ENCODE measurements around the gene PLD1.
"Not testable (repeated sequence)": the region's sequence is repeated elsewhere in the genome, so short reads cannot be mapped to it uniquely, and the experiment has no call there.

PLD1 gene

GRCh38 chr3:171712171-171712938 is 97.9 kb downstream of the PLD1 start:
- Mint-ChIP-seq H3K27ac (no peak overlapping the region), H3K36me3 (peaks cover 4% of the 10 kb centered on the region), H3K4me1 (ENCODE audit: low read depth) (no peaks in the 10 kb centered on the region), H3K4me3 (no peak overlapping the region), H3K9me3 (ENCODE audit: low read depth) (peaks cover 6% of the 10 kb centered on the region), H3K27me3 (peaks cover 3% of the 10 kb centered on the region)

- Mint-ChIP-seq H3K4me1 (ENCODE audit: low read depth) (no peaks in the 10 kb centered on the region), H3K4me3 (no peak overlapping the region), H3K9me3 (ENCODE audit: low read depth) (peaks cover 6% of the 10 kb centered on the region), H3K27me3 (peaks cover 3% of the 10 kb centered on the region), H3K27ac (no peak overlapping the region), H3K36me3 (peaks cover 4% of the 10 kb centered on the region)
These were observed 98.7 kb downstream of the PLD1 start for GRCh38 chr3:171711461-171712170.

- Mint-ChIP-seq H3K27ac (no peak overlapping the region), H3K4me1 (ENCODE audit: low read depth) (no peaks in the 10 kb centered on the region), H3K4me3 (no peak overlapping the region), H3K9me3 (ENCODE audit: low read depth) (peaks cover 3% of the 10 kb centered on the region), H3K36me3 (peaks cover 2% of the 10 kb centered on the region), H3K27me3 (peaks cover 1% of the 10 kb centered on the region)
These were observed 99.9 kb downstream of the PLD1 start for GRCh38 chr3:171710359-171710758.

DNA sequence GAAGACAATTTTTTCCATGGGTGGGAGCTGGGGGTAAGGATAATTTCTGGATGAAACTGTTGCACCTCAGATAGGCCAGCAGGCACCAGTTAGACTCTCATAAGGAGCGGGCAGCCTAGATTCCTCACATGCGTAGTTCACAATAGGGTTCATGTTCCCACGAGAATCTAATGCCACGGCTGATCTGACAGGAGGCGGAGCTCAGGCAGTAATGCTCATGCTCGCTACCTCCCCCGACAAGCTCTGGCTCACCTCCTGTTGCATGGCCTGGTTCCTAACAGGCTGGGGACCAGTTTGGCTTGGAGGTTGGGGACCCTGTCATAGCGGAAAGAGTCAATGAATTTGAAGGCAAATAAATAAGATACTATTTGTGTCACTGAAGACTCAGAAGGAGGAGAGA is 105.5 kb downstream of the PLD1 start:
- H3K4me1 Mint-ChIP-seq (ENCODE audit: low read depth), result no peaks in the 10 kb centered on the region
- no peak overlapping the region for H3K4me3 Mint-ChIP-seq
- peaks cover 8% of the 10 kb centered on the region for H3K27me3 Mint-ChIP-seq
- no peaks in the 10 kb centered on the region for H3K36me3 Mint-ChIP-seq
- H3K27ac Mint-ChIP-seq, result no peak overlapping the region
- no peaks in the 10 kb centered on the region for H3K9me3 Mint-ChIP-seq (ENCODE audit: low read depth)

DNA sequence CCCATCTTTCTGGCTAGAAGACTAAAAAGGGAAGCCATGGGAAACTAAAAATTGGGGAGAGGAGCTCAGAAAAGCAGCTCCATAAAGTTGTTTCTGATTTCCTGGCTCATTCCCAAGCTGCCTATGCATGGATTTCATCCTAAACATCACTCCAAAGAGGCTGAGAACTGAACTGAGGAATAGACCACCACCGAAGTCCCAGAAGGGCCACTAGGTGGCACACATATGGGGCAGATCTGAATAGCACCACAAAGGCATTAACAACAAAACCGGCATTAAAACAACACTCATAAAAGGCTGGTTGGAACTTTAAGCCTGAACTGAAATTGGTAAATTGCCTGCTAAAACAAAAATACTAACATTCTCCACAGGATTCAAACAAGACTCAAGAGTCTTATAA is 106.3 kb downstream of the PLD1 start:
- Mint-ChIP-seq H3K9me3 (ENCODE audit: low read depth) (no peaks in the 10 kb centered on the region), H3K4me3 (no peak overlapping the region), H3K36me3 (no peaks in the 10 kb centered on the region), H3K4me1 (ENCODE audit: low read depth) (no peaks in the 10 kb centered on the region), H3K27ac (no peak overlapping the region), H3K27me3 (peaks cover 8% of the 10 kb centered on the region)

DNA sequence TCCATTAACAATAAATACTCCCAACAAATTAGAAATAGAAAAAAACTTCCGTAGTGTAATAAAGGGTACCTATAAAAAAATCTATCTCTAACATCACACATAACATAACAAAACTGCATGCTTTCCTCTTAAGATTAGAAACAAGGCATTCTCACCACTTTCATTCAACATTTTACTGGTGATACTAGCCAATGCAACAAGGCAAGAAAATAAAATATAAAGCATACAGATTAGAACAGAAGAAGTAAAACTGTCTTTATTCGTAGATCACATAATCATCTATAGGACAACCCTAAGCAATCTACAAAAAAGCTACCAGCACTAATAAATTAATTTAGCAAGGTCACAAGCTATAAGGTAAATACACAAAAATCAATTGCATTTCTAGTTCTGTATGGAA is 107.1 kb downstream of the PLD1 start:
- H3K27me3 Mint-ChIP-seq, result peaks cover 10% of the 10 kb centered on the region
- no peaks in the 10 kb centered on the region for H3K36me3 Mint-ChIP-seq
- no peak overlapping the region for H3K27ac Mint-ChIP-seq
- H3K4me3 Mint-ChIP-seq, result no peak overlapping the region
- H3K9me3 Mint-ChIP-seq (ENCODE audit: low read depth), result no peaks in the 10 kb centered on the region
- no peaks in the 10 kb centered on the region for H3K4me1 Mint-ChIP-seq (ENCODE audit: low read depth)

DNA sequence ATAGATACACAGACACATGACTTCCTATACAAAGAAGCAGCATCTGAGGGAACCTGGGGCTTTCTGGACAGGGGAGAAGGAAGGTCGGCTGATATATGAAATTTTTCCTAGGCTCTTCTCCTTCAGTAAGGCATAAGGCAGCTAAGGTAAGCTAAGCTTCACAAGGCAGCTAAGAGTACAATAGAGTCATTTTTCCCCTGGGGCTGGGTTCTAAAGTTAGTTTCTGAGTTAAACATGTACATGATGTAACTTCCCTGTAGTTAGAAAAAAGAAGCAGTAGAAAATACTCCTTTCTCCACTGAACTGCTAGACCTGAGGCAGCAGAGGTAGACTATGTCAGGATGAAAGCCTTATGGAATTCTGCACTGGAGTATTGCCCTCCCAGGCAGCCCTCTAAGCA is 109.6 kb downstream of the PLD1 start:
- H3K9me3 Mint-ChIP-seq (ENCODE audit: low read depth), result no peaks in the 10 kb centered on the region
- H3K4me3 Mint-ChIP-seq, result no peak overlapping the region
- H3K36me3 Mint-ChIP-seq, result no peaks in the 10 kb centered on the region
- H3K27me3 Mint-ChIP-seq, result peaks cover 19% of the 10 kb centered on the region
- H3K27ac Mint-ChIP-seq, result no peak overlapping the region
- H3K4me1 Mint-ChIP-seq (ENCODE audit: low read depth), result no peaks in the 10 kb centered on the region

- Mint-ChIP-seq H3K27ac (no peak overlapping the region), H3K4me1 (ENCODE audit: low read depth) (no peaks in the 10 kb centered on the region), H3K36me3 (no peaks in the 10 kb centered on the region), H3K4me3 (no peak overlapping the region), H3K27me3 (peaks cover 20% of the 10 kb centered on the region), H3K9me3 (ENCODE audit: low read depth) (no peaks in the 10 kb centered on the region)
These were observed 110.1 kb downstream of the PLD1 start for GRCh38 chr3:171700157-171700556.

DNA sequence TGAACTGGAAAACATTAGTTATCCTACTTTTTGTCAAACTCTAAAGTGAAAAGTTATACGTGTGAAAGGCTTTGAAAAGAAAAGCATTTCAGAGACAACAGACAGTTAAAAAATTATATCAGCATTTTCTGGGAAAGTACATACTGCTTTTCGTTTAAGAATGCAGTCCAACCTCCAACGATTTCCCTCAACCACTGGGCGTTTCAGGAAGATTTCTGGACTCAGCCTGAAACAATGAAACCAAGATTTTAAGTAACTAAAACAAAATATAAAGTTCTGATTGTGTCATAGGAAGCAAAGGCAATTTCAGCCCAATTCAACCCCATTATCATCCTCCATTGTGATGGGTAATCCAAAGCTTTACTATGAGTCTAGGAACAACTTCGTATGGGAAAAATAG is 110.7 kb downstream of the PLD1 start:
- Mint-ChIP-seq H3K4me3 (no peak overlapping the region), H3K36me3 (no peaks in the 10 kb centered on the region), H3K9me3 (ENCODE audit: low read depth) (no peaks in the 10 kb centered on the region), H3K27ac (no peak overlapping the region), H3K4me1 (ENCODE audit: low read depth) (no peaks in the 10 kb centered on the region), H3K27me3 (peaks cover 20% of the 10 kb centered on the region)

DNA sequence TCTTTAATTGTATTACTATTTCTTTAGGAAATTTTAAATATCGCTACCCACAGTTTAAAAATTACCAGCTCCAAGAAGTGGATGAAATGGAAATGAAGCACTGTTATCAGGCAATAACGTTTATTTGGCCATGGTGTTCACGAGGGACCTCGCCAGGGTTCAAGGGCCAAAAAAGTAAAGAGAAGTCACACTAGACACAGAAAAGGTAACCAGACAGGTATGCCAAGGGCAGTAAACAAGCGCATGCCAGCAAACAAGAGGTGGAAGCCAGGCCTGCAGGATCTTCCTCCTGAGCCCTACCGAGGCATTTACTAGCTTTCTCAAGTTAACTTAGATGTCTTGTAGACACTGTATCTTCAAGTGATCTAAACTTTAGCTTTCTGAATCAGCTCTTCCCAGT is 113.5 kb downstream of the PLD1 start:
- Mint-ChIP-seq H3K27ac (no peak overlapping the region), H3K27me3 (peaks cover 19% of the 10 kb centered on the region), H3K4me3 (no peak overlapping the region), H3K4me1 (ENCODE audit: low read depth) (no peaks in the 10 kb centered on the region), H3K36me3 (no peaks in the 10 kb centered on the region), H3K9me3 (ENCODE audit: low read depth) (no peaks in the 10 kb centered on the region)

DNA sequence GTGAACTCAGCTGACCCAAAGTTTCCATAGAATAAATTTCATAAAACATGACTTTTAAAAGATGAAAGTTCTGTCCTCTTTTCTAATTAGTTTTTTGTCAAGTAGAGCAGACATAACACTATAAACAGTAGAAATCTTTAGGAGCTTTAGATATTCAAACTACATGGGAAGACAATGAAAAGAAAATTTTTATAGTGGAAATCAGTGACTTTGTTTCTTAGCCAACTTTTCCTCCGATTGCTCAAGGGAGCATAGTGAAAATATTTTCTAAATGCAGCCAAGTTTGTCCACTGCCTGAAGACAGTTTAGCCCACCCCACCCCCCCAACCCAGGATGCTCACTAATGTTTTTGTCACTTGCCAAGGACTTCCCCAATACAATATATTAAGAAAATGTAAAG is 114.9 kb downstream of the PLD1 start:
- H3K9me3 Mint-ChIP-seq (ENCODE audit: low read depth), result no peaks in the 10 kb centered on the region

GRCh38 chr3:171694888-171695287 is 115.4 kb downstream of the PLD1 start:
- Mint-ChIP-seq H3K36me3 (no peaks in the 10 kb centered on the region), H3K9me3 (ENCODE audit: low read depth) (no peaks in the 10 kb centered on the region), H3K4me3 (no peak overlapping the region)

More for the DNA sequence above, 114.9 kb downstream of the PLD1 start:
- H3K4me1 Mint-ChIP-seq (ENCODE audit: low read depth), result peaks cover under 1% of the 10 kb centered on the region
- H3K36me3 Mint-ChIP-seq, result no peaks in the 10 kb centered on the region
- no peak overlapping the region for H3K27ac Mint-ChIP-seq
- H3K27me3 Mint-ChIP-seq, result peaks cover 17% of the 10 kb centered on the region
- H3K4me3 Mint-ChIP-seq, result no peak overlapping the region

GRCh38 chr3:171692551-171692950 is 117.7 kb downstream of the PLD1 start:
- not testable (repeated sequence) for H3K9me3 Mint-ChIP-seq (ENCODE audit: low read depth); H3K27ac Mint-ChIP-seq; H3K36me3 Mint-ChIP-seq; H3K27me3 Mint-ChIP-seq; H3K4me3 Mint-ChIP-seq; H3K4me1 Mint-ChIP-seq (ENCODE audit: low read depth)

More at GRCh38 chr3:171694888-171695287, 115.4 kb downstream of the PLD1 start:
- Mint-ChIP-seq H3K4me1 (ENCODE audit: low read depth) (peaks cover 4% of the 10 kb centered on the region), H3K27ac (no peak overlapping the region), H3K27me3 (peaks cover 12% of the 10 kb centered on the region)

DNA sequence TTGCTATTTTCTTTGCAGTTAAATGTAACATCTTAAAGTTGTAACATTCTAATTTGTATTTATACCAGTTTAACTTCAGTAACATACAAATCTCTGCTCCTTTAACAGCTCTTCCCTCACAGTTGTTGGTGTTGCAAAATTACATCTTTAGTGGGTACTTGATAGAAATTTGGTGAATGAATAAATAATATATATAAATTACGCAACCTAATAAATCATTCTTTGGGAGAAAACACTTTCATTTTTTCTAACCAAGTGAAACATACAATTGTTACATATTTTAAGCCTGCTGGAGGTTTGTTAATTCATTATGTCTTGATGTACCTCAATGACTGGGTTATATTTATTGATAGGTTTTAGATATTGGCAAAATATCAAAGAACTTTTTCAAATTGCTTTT is 118.8 kb downstream of the PLD1 start:
- Mint-ChIP-seq H3K4me3 (no peak overlapping the region), H3K4me1 (ENCODE audit: low read depth) (peaks cover 4% of the 10 kb centered on the region), H3K36me3 (no peaks in the 10 kb centered on the region), H3K27ac (no peak overlapping the region), H3K27me3 (peaks cover 3% of the 10 kb centered on the region), H3K9me3 (ENCODE audit: low read depth) (no peaks in the 10 kb centered on the region)

- Mint-ChIP-seq H3K36me3 (no peaks in the 10 kb centered on the region), H3K27me3 (peaks cover 5% of the 10 kb centered on the region), H3K4me3 (no peak overlapping the region), H3K4me1 (ENCODE audit: low read depth) (peaks cover 4% of the 10 kb centered on the region), H3K9me3 (ENCODE audit: low read depth) (no peaks in the 10 kb centered on the region), H3K27ac (peak overlapping the region; percentile 9)
These were observed 120.0 kb downstream of the PLD1 start for GRCh38 chr3:171690281-171690680.

DNA sequence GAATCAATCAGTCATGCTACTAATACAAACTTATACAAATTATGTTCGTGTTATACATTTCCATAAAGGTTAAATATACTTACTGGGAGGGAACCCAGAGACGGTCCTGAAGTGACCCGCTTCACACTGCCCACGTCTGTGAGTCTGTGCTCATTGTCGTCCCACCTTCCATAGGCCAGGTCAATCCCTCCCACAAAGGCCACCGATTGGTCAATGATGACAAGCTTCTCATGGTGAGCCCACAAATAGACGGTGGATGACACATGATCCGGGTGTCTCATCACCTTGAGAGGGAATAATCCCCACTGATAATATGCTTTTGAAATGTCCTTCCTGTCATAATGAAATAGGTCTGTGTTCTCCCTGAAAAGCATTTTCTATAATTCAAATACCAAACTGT is 121.7 kb downstream of the PLD1 start:
- H3K27me3 Mint-ChIP-seq, result peaks cover 8% of the 10 kb centered on the region
- no peaks in the 10 kb centered on the region for H3K36me3 Mint-ChIP-seq
- H3K27ac Mint-ChIP-seq, result no peak overlapping the region
- peaks cover 4% of the 10 kb centered on the region for H3K4me1 Mint-ChIP-seq (ENCODE audit: low read depth)
- H3K9me3 Mint-ChIP-seq (ENCODE audit: low read depth), result no peaks in the 10 kb centered on the region
- no peak overlapping the region for H3K4me3 Mint-ChIP-seq
